ENCODE data around the gene TMEM108.

DNA sequence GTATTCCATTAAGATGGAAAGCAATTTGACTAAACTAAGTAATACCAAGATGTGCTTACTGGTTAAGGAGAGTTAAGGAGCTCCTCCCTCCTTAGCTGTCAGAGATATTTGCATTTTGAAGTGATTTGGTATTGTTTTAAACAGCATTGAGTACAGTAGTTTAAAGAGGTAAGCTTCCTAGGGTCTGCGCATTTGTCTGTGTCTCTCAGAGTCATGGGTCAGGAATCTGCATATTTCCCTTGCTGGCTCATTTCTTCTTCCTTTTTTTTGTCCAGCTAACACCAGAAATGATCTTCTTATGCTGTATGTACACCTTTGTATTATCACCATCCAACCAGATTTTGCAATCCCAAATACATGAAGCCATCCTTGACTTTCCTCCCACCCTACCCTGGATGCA, 198.7 kb downstream of the TMEM108 start:
- no peak for TF ChIP-seq CTCF (IDR thresholded peaks at IDR 0.05)
- no peak for TF ChIP-seq ZFX (IDR thresholded peaks at IDR 0.05; ENCODE audit: borderline replicate concordance)

Data from 22Rv1 (cell line).